DND-41 (cell line): ENCODE results near the gene RPL11.

Source experiments
- EZH2 ChIP-seq: IDR thresholded peaks from 3 replicates; pipeline ENCODE4 v1.6.1; 2012; ENCODE audit warnings: borderline replicate concordance, low read depth, mild to moderate bottlenecking, moderate library complexity, low read length, inconsistent platforms; ENCODE audit not compliant: severe bottlenecking
- TF ChIP-seq, protein P1 (sequence below): IDR thresholded peaks from 2 replicates; pipeline ENCODE4 v1.5.1; 2012; ENCODE audit warnings: borderline replicate concordance, low read length, moderate library complexity, mild to moderate bottlenecking; ENCODE audit not compliant: poor library complexity, severe bottlenecking; ENCODE audit errors: extremely low read depth

DNA sequence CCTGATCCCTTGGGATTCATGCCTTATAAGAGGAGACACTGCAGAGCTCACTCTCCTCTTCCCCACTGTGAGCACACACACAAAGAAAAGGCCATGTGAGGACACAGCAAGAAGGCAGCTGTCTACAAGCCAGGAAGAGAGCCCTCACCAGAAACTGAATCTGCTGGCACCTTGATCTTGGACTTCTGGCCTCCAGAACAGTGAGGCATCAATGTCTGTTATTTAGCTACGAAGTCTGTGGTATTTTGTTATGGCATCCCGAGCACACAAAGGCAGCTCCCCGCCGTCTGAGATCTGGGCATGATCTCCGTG, 47.1 kb upstream of the RPL11 start:
- TF ChIP-seq, protein P1, sequence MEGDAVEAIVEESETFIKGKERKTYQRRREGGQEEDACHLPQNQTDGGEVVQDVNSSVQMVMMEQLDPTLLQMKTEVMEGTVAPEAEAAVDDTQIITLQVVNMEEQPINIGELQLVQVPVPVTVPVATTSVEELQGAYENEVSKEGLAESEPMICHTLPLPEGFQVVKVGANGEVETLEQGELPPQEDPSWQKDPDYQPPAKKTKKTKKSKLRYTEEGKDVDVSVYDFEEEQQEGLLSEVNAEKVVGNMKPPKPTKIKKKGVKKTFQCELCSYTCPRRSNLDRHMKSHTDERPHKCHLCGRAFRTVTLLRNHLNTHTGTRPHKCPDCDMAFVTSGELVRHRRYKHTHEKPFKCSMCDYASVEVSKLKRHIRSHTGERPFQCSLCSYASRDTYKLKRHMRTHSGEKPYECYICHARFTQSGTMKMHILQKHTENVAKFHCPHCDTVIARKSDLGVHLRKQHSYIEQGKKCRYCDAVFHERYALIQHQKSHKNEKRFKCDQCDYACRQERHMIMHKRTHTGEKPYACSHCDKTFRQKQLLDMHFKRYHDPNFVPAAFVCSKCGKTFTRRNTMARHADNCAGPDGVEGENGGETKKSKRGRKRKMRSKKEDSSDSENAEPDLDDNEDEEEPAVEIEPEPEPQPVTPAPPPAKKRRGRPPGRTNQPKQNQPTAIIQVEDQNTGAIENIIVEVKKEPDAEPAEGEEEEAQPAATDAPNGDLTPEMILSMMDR: no peak
- TF ChIP-seq EZH2: no peak
